ENCODE results near the gene SV2A.

DNA sequence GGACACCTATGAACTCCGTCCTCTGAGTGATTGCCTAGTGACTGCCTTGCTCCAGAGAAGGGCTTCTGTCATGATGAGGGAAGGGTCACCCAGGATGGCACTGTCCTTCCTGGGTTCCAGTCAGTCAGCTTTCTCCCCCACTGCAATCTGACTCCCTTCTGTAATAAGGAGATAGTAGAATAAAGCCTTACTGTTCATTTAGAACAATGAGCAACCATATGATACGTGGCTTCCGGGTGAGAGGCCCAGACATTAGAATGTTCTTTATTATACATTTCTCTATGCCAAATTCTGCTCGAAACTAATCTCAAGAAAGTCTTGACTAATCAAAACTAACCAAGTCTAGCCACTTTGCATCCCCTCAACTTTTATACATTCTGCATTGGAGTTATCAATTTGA lies 27.6 kb upstream of the SV2A start:
- TF ChIP-seq CTCF (IDR thresholded peaks at IDR 0.05 in 4 of 5, conservative IDR thresholded peaks at IDR 0.05 in 1 of 5) = no peak
- TF ChIP-seq POLR2A (IDR thresholded peaks at IDR 0.05) = no peak
